ENCODE measurements around the gene ACAP1. TPM values are rescaled to one million over a fixed set of nuclear protein-coding genes. Genes with fewer than 3 reads are reported as not detected.
A peak's percentile ranks its signal among the peaks of the same experiment; 100 is the strongest.

The ACAP1 gene, protein sequence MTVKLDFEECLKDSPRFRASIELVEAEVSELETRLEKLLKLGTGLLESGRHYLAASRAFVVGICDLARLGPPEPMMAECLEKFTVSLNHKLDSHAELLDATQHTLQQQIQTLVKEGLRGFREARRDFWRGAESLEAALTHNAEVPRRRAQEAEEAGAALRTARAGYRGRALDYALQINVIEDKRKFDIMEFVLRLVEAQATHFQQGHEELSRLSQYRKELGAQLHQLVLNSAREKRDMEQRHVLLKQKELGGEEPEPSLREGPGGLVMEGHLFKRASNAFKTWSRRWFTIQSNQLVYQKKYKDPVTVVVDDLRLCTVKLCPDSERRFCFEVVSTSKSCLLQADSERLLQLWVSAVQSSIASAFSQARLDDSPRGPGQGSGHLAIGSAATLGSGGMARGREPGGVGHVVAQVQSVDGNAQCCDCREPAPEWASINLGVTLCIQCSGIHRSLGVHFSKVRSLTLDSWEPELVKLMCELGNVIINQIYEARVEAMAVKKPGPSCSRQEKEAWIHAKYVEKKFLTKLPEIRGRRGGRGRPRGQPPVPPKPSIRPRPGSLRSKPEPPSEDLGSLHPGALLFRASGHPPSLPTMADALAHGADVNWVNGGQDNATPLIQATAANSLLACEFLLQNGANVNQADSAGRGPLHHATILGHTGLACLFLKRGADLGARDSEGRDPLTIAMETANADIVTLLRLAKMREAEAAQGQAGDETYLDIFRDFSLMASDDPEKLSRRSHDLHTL
- total RNA-seq, result 38.3 TPM

DNA sequence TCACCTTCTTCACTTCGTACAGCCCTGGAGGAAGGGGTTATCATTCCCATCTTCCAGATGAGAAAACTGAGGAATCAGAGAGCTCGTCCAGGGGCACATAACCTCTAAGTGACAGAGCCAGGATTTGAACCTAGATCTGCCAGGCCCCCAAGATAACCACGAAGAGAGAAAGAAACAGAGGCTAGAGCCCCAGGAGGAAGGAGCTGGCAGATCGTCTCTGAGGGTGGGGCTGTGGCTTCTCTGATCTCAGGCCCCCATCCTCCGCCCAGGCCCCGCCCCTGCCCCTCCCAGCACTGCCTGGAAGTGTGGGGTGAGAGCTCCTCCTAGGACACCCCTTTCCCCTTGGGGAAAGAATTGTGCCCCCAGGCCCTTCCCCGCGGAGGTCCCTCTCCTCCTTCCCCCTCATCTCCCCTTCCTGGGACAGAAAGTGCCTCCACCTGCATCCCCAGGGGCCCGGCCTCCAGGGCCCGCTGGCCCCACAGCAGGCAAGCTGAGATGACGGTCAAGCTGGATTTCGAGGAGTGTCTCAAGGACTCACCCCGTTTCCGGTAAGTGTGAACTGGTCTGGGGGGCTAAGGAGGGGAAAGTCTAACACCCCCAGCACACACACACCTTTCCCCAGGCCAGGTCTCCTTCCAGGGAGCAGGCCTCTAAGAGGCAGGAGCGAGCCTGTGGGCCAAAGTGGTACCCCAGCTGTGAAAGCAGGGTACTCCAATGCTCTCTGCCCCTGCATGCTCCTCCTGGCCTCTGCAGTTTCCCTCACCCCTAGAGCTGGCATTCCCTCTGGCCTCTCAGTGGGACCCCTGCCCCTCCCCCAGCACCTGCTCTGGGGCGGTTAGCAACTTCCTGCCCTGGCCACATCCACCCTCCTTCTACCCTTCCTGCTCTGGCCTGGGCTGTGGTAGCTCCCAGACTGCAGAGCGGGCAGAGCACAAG lies at the start of gene ACAP1:
Gene ACAP1 (plus strand): TSS at position 290 of the 936 bp plus-strand sequence. CDS start 206 bp downstream, at position 496.
- peak; percentile 52 for ATAC-seq
- intact Hi-C loops (cut with DNase I), result no loop called here
- DNase-seq (ENCODE audit: low spot score), result peak; percentile 53

DNA sequence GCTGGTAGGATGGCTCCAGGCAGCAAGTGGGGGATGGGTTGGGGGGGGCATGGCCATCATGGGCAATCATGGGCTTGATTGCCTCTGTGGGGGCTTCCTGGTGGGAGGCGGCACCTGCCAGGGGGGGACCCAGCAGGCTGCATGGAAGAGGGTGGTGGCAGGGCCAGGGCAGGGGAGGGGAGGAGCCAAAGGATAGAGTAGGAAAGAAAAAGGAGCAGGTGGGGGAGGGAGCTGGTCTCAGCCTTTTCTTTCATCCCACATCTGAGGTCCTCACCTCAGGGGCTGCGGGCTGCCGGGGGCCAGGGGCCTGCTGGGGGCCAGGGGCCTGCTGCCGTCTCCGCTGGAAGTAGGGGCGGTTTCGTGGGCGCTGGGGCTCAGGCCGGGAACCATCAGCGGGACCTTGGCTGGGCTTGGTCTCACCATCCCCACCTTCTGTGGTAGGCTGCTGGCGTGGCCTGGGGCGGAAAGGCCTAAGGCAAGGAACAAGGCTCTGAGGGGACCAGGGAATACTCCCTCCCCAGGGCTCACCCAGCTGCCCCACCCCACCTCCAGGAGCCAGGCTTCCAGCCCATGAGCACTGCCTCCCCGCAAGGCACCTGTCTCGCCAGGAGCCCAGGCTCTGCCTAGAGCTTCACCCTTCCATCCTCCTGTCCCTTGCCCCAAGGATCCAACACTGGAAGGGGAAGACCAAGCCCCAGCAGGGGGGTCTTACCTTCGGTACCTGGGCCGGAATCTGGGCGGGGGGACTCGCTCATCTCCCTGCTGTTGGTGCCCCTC lies 46.9 kb upstream of the ACAP1 start:
- DNase-seq (ENCODE audit: low spot score), result no peak
- intact Hi-C loops (cut with DNase I), result no loop called here
- no peak for ATAC-seq

DNA sequence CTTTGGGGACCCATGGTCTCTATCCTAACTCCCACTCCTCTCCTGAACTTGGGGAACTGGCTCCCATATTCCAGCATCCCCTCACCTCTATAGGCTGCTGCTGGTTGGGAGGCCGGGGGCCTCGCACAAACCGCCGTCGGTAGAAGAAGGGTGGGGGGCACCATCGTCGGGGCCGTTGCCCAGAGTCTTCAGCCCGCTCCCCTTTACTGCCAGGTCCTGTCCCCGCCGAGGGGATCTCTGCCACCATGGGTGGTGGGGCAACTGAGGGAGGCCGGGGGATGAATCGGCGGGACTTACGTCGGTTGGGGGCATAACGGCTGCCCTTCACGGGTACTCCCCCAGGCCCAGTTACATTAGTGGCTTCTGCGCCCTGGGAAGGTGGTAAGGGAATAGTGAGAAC lies 46.2 kb upstream of the ACAP1 start:
- intact Hi-C loops (cut with DNase I), result no loop called here
- DNase-seq (ENCODE audit: low spot score), result no peak
- ATAC-seq, result no peak

DNA sequence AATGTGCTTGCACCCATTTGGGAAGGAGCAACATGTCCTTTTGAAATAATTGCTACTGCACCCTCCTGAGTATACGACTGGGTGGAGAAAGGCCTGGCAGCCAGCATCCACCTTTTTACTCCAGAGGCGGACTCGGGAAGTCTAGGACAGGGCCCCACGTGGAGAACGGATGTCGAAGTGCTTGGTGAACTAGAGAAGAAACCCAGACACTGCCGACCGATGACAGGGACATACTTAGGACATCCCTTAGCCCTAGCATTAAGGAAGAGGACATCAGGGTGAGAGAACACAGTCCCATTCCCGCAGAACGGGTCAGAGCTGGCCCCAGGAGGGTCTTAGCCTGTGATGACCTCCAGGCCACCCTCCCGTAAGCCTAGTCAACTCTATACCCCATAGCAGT lies 45.6 kb upstream of the ACAP1 start:
- ATAC-seq, result no peak
- intact Hi-C loops (cut with DNase I), result no loop called here
- DNase-seq (ENCODE audit: low spot score), result no peak

DNA sequence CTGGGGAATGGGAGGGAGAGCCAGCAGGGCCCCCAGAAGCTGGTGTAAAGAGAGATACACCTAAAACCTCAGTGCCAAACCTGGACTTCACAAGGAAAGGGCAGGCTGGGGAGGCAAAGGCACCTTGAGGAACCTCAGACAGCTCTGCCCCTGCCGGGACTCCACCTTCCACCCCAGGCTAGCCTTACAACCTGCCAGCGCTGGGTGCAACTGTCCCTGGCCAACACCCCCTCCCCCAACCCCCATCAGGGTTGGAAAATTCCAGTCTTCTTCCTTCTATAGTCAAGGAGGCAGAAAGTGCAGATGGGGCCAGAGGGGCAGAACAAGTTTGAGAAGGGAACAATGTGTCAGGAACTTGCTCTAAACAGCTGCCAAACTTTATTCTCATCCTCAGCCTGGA lies 44.1 kb upstream of the ACAP1 start:
- intact Hi-C loops (cut with DNase I), result no loop called here
- no peak for ATAC-seq
- no peak for DNase-seq (ENCODE audit: low spot score)

DNA sequence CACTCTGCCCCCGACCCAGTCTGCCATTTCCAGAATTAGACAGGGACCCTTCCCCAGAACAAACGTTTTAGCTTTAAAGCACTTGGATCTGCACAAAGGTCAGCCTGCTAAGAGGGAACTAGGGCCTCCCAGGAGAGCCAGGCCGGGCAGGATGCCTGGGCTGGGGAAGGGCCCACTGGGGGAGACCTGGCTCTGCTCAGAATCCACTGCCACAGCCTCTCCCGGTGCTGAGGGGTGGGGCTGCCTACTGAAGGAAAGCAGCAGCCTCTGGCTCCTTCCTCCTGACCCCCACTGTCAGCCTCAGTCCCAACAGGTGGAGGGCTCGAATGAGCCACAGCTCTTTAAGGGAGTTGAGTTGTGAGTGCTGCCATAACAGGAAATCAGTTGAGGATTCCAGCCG lies 43.6 kb upstream of the ACAP1 start:
- intact Hi-C loops (cut with DNase I), result no loop called here
- ATAC-seq, result no peak
- no peak for DNase-seq (ENCODE audit: low spot score)

DNA sequence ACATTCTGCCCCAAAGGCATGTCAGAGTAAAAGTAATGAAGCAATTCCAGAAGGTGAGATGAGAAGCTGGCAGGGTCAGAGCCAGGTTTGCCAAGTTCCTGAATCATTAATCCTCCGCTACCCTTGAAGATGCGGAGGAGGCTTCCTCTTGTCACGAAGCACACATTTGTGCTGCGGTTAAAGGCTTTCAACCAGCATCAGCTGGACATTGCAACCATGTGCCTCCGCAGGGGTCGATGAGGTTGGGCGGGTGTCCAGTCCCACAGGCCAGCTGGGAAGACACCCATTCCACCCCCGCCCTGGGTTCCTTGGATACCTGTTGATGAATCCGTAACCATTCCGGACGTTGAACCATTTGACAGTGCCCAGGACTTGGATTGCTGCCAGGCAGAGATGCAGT lies 43.2 kb upstream of the ACAP1 start:
- intact Hi-C loops (cut with DNase I), result no loop called here
- ATAC-seq (no peak), DNase-seq (ENCODE audit: low spot score) (no peak)

DNA sequence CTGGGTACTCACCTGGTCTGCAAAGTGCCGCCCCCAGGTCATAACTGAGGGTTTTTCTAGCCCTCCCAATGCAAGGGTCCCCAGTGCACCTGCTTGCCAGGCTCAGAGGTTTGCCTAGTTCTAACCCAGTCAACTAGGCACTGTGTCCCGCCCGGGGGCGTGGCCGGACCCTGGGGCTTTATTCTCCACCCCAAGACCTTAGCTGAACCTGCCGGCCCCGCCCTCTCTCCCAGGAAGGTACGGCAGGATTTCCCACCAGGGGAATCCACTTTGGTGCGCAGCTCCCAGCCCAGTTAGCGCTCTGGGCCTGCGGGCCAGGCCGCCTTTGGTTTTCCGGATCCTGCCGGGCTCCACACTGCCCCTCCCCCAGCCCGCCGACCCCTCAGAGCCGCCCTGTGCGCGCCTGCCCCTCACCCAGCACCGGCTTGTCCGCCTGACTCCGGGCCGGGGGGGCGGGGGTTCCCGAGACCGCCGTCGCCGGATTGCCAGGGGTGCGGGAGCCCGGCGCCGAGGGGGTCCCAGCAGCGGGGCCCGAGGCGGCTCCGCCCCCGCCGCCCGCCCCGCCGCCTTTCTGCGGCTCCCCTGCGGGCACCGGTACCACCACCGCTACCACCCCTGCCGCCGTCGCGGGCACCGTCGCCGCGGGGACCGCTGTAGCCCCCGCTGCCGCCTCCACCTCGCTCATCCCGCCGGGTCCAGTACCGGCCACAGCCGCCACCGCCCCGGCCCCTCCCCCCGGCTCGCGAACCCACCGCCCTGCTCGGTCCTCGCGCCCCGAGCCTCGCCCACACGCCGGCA lies 42.3 kb upstream of the ACAP1 start:
- intact Hi-C loops (cut with DNase I), result no loop called here

DNA sequence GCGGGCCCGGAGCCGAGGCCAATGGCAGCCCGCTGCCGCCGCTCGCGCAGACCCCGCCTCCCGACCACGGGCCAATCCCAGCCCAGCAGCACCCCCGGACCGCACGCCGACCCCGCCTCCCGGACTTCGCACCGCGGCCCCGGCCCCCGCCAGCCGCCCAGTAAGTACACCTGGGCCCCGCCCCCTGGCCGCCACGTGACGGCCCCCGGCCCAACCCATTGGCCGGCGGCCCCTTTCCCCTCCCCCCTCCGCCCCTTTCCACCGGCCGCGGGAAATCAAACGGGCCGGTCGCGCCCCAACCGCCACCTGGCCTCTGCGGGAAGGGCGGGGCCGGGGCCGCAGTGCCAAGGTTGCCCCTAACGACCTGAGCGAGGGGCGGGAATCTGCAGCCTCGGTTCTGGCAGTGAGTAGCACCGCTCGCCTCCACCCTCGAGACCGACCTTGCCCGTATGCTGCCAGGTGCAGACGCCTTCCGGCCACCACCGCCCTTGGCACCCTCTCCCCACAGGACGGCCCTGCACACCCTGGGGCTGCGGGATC lies 41.6 kb upstream of the ACAP1 start, which contains the start of gene YBX2:
Gene YBX2 (minus strand): TSS at position 26 of the 540 bp plus-strand sequence. CDS start 139 bp downstream, outside the sequence.
- intact Hi-C loops (cut with DNase I), result no loop called here
- no peak for ATAC-seq
- DNase-seq (ENCODE audit: low spot score), result no peak

More for the DNA sequence above, 42.3 kb upstream of the ACAP1 start:
- ATAC-seq, result no peak
- no peak for DNase-seq (ENCODE audit: low spot score)

DNA sequence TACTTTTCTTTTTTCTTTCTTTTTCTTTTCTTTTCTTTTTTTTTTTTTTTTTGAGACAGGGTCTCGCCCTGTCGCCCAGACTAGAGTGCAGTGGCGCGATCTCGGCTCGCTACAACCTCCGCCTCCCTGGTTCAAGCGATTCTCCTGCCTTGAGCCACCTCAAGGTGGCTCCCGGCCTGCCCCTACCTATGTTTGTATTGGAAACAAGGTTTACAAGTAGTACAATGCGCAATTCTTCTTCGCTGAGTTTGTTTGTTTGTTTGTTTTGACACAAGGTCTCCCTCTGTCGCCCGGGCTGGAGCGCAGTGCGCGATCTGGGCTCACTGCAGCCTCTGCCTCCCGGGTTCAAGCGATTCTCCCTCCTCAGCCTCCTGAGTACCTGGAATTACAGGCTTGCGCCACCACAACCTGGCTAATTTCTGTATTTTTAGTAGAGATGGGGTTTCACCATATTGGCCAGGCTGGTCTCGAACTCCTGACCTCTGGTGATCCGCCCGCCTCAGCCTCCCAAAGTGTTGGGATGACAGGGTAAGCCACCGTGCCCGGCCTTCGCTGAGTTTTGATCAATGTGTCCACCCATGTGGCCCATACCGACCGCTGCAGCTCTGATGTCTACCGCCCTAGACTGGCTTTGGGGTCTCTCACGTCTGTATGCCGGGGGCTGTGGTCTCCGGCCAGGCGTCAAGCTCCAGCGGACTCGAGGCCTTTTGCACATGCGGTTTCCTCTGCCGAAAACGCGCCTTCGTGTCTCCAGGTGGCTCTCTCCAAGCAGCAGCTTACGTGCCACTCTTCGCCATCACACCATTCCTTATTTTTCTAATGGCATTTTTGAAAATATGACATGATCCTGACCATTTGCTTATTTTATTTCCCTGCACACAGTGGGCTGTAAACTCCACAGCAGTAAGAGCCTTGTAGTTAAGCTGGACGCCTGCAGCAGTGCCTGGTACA lies 40.8 kb upstream of the ACAP1 start:
- intact Hi-C loops (cut with DNase I), result no loop called here
- ATAC-seq, result peak; percentile 16
- no peak for DNase-seq (ENCODE audit: low spot score)

DNA sequence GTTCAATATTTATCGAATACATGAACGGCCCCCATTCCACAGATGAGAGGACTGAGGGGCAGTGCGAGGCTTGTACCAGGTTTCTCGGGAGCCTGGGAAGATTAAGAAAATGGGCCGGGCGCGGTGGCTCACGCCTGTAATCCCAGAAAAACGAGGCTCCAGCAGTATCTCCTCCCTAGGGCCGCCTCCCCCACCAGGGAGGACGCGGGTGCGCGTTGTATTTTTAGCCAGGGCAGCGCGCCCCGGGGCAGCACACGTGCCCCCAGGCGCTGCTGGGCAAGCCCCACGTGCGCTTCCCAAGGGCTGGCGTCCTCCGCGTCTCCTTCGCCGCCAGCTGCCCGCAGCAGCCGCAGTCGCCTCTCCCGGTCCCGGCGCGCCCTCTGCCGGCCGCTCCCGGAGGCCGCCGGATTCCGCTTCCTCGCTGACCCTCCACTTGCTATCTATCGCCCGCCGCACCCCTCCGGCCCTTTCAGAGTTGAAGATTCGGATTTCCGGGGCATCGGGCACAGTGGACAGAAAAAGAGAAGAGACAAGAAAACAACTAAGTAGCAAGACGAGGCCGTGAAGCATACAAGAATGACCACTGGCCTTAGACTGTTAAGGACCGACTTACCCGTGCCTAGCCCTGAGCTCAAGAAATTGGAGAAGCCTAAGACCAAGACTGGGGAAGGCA lies 40.0 kb upstream of the ACAP1 start:
- intact Hi-C loops (cut with DNase I), result no loop called here
- DNase-seq (ENCODE audit: low spot score), result peak; percentile 89
- ATAC-seq, result peak; percentile 91

DNA sequence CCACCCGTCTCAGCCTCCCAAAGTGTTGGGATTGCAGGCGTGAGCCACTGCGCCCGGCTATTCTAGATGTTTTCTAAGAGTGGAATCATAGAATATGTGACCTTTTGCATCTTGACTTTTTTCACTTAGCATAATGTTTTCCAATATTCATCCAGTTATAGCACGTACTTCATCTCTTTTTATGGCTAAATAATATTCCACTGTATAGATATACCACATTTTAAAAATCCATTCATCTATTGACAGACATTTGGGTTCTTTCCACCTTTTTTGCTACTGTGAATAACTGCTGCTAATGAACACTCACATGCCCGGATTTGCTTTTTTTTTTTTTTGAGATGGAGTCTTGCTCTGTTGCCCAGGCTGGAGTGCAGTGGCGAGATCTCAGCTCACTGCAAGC lies 32.1 kb upstream of the ACAP1 start:
- DNase-seq (ENCODE audit: low spot score), result no peak
- no peak for ATAC-seq
- intact Hi-C loops (cut with DNase I), result no loop called here

DNA sequence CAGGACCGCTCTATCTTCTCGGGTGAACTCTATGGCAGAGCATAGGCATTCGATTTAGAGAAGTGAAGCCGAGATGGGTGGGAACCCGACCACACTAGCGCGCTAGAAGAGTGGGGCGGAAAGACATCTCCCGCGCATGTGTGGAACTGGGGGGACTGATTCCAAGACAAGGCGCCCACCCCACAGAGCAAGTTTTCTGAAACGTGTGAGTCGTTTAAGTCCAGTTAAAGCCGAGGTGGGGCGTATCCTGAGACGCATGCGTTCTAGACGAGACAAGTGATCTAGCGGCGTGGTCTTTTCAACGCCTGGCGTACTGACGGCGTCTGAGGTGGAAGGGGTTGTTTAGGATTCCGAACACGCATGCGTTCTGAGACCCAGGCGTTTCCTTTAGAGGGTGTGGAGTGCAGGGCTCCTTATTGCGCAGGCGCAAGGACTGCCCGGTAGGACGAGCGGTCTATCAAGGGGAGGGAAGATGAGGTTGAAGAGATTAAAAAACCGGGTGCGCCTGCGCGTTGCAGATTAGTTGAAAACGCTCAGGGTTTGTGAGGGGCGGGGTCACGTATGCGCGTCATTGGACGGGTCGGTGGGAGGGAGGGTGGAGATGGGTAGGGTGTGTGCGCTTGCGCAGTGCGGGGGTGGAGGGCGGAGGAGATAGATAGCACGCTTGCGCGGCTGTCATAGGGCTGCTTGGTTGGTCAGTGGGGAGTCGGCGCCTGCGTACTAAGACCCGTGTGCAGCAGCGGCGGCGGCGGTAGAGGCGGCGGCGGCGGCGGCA lies 29.2 kb upstream of the ACAP1 start, which contains the start of gene EIF5A:
Gene EIF5A (plus strand): TSS at position 718 of the 775 bp plus-strand sequence. CDS start 2,008 bp downstream, outside the sequence.
- intact Hi-C loops (cut with DNase I), result no loop called here
- DNase-seq (ENCODE audit: low spot score) (peak; percentile 100), ATAC-seq (peak; percentile 97)

DNA sequence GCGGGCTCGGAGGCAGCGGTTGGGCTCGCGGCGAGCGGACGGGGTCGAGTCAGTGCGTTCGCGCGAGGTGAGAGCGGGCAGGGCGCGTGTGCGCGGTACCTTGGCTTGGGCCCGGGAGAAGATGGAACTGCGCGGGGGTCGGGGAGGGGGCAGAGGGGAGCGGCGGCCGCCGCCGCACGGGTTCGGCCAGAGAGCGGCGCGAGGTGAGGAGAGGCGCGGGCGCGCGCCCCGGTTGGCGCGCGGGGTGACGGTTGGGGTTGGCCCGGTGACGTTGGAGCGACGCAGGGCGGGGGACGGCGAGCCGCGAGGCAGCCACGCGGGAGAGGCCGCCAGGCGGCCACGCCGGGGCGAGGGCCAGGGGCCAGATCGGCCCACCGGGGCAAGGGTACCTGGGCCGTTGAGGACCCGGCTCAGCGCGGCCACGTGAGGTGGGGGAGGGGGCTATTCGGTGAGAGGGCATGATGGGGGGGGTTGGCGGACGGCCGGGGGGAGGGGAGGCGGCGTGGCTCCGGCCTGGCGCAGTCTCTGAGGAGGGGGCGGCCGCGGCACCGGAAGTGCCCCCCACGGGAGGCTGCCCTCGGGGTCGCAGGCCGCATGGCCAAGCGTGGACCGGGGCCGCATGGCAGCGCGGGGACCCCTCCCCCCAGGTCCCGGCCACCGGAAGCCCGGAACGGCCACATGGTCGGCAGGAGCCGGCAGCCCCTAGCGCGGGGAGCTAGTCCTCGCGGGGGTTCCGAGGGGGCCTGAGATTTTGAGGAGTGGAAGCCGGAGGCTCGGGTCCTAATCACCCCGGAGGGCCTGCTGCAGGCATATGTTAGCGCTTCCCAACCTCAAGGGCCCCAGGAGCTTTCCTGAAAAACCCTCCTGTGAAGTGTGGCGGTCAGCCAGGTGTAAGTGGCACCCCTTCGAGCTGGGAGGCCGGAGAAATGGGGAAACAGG lies 28.4 kb upstream of the ACAP1 start:
- intact Hi-C loops (cut with DNase I), result no loop called here
- ATAC-seq, result no peak

More for the DNA sequence above, 28.4 kb upstream of the ACAP1 start:
- DNase-seq (ENCODE audit: low spot score), result peak; percentile 82
